Neural cell (in vitro differentiated cells): ENCODE data around the gene SKAP1. TPM values are rescaled to one million over a fixed set of nuclear protein-coding genes. Genes with fewer than 3 reads are reported as not detected.

Experiments used
- H2AFZ ChIP-seq: fragments of 200-600, 300-800 bp; sonication (generic), shearing (Covaris generic); 2 replicates; pipeline ENCODE4 v1.6.0; 2014; ENCODE audit warnings: low read depth, mild to moderate bottlenecking, antibody characterized with exemption, low read length, moderate library complexity
- H3F3A ChIP-seq: fragments of 200-600 bp; shearing (Covaris generic); 2 replicates; pipeline ENCODE4 v1.6.1; 2016; ENCODE audit warnings: mild to moderate bottlenecking, moderate library complexity, mixed read lengths, antibody characterized with exemption, low read length; ENCODE audit not compliant: insufficient read depth, poor library complexity, severe bottlenecking
- H3K27ac ChIP-seq: fragments of 200-600, 300-800 bp; sonication (generic), shearing (Covaris generic); 2 replicates; pipeline ENCODE4 v1.5.1; 2014; ENCODE audit warnings: mild to moderate bottlenecking, low read length, moderate library complexity
- H3K27me3 ChIP-seq: fragments of 300-800, 200-600 bp; sonication (generic), shearing (Covaris generic); 2 replicates; pipeline ENCODE4 v1.6.0; 2014; ENCODE audit warnings: mild to moderate bottlenecking, low read depth, low read length, moderate library complexity; ENCODE audit not compliant: insufficient read depth
- H3K36me3 ChIP-seq: fragments of 300-800, 200-600 bp; sonication (generic), shearing (Covaris generic); 2 replicates; pipeline ENCODE4 v1.5.1; 2014; ENCODE audit warnings: mild to moderate bottlenecking, antibody characterized with exemption, low read length, moderate library complexity; ENCODE audit not compliant: insufficient read depth
- H3K4me2 ChIP-seq: fragments of 300-800, 200-600 bp; sonication (generic), shearing (Covaris generic); 2 replicates; pipeline ENCODE4 v1.6.0; 2014; ENCODE audit warnings: mild to moderate bottlenecking, low read length
- H3K4me3 ChIP-seq: fragments of 300-800, 200-600 bp; sonication (generic), shearing (Covaris generic); 2 replicates; pipeline ENCODE4 v1.5.1; 2014; ENCODE audit warnings: mild to moderate bottlenecking, low read length, moderate library complexity
- H3K79me2 ChIP-seq: fragments of 200-600 bp; shearing (Covaris generic); replicated peaks from 2 replicates; pipeline ENCODE4 v1.6.0; 2014; ENCODE audit warnings: mild to moderate bottlenecking, low read length, moderate library complexity; ENCODE audit not compliant: insufficient read depth
- H3K9ac ChIP-seq: fragments of 300-800, 200-600 bp; sonication (generic), shearing (Covaris generic); 2 replicates; pipeline ENCODE4 v1.6.1; 2016; ENCODE audit warnings: mild to moderate bottlenecking, low read length, mixed read lengths
- H3K9me2 ChIP-seq: fragments of 200-600 bp; shearing (Covaris generic); 2 replicates; pipeline ENCODE4 v1.6.1; 2016; ENCODE audit warnings: mild to moderate bottlenecking, low read length, mixed read lengths; ENCODE audit not compliant: insufficient read depth
- H3K9me3 ChIP-seq: fragments of 200-600, 300-800 bp; sonication (generic), shearing (Covaris generic); 2 replicates; pipeline ENCODE4 v1.6.1; 2016; ENCODE audit warnings: mild to moderate bottlenecking, mixed run types, low read length, moderate library complexity, mixed read lengths
- H4K20me1 ChIP-seq: fragments of 200-600 bp; shearing (Covaris generic); 2 replicates; pipeline ENCODE4 v1.6.1; 2016; ENCODE audit warnings: mild to moderate bottlenecking, mixed run types; ENCODE audit not compliant: insufficient read depth
- EP300 ChIP-seq: fragments of 450-650 bp; conservative IDR thresholded peaks from 2 replicates; pipeline ENCODE4 v1.6.1; 2014; ENCODE audit warnings: antibody characterized with exemption, mild to moderate bottlenecking, moderate library complexity; ENCODE audit not compliant: poor library complexity, severe bottlenecking
- EZH2 ChIP-seq: fragments of 200-600, 300-800 bp; shearing (Covaris generic), sonication (generic); IDR thresholded peaks from 2 replicates; pipeline ENCODE4 v1.6.1; 2014; ENCODE audit warnings: antibody characterized with exemption, low read length, borderline replicate concordance, mild to moderate bottlenecking; ENCODE audit not compliant: insufficient read depth, poor library complexity, severe bottlenecking
- MXI1 ChIP-seq: fragments of 450-650 bp; conservative IDR thresholded peaks from 2 replicates; pipeline ENCODE4 v1.6.1; 2014; ENCODE audit warnings: antibody characterized with exemption, mild to moderate bottlenecking; ENCODE audit not compliant: poor library complexity, severe bottlenecking
- POLR2AphosphoS5 ChIP-seq: IDR thresholded peaks from 2 replicates; pipeline ENCODE4 v1.6.1; 2012
- RAD21 ChIP-seq: fragments of 450-650 bp; conservative IDR thresholded peaks from 2 replicates; pipeline ENCODE4 v1.6.1; 2014; ENCODE audit warnings: antibody characterized with exemption, mild to moderate bottlenecking, moderate library complexity
- SMC3 ChIP-seq: fragments of 450-650 bp; conservative IDR thresholded peaks from 2 replicates; pipeline ENCODE4 v1.6.1; 2014; ENCODE audit warnings: antibody characterized with exemption, mild to moderate bottlenecking, moderate library complexity; ENCODE audit not compliant: poor library complexity
- TAF1 ChIP-seq: IDR thresholded peaks from 2 replicates; pipeline ENCODE4 v1.6.1; 2012; ENCODE audit warnings: low read depth
- polyA plus RNA-seq: library from polyadenylated mRNA; depleted of rRNA; stranded (reverse); fragments of >200 nt; gene quantifications from 2 replicates; pipeline ENCODE4 v1.2.3, GENCODE V29; 2014
- TF ChIP-seq, protein P1 (sequence below): fragments of 450-650 bp; IDR thresholded peaks from 2 replicates; pipeline ENCODE4 v1.5.1; 2014; ENCODE audit warnings: antibody characterized with exemption, mild to moderate bottlenecking, moderate library complexity; ENCODE audit not compliant: poor library complexity, severe bottlenecking
- TF ChIP-seq, protein P2 (sequence below): IDR thresholded peaks from 2 replicates; pipeline ENCODE4 v1.6.1; 2012; ENCODE audit warnings: borderline replicate concordance

The SKAP1 gene
- polyA plus RNA-seq, 1 donor from 2014 or later, result 0.63 TPM

DNA sequence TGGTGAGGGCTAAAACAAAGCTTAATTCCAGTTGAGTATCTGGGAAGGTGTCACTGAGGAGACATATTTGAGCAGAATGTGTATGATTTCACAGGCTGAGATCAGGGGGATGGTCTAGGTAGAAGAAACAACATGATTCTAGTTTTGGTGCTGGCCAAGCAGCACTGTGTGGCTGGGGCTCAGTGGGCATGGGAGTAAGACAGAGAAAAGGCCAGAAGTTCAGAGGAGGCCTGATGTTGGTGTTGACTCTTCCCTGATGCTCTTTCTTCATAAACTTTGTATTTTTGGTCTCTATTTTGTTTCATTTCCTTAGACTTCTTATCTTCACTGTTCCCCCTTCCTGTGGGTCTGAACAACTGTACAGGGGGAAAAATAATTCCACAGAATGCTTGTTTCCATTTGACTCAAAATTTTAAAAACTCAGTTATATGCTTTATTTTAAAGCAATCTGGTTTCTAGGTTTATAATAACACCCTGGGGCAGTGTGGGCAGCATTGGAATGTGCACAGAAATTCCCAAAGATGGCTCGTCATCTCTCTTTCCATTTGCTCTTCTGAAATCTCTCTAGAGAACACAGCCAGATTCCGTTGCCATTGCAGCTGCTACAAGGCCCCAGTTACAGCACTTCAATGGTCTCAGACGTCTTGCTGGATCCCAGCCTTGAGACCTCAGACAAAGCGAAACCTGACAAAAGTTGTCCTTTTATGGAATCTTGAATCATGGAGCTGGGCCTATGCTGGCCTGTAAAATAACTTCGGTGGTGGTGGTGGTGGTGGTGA is 254.1 kb downstream of the SKAP1 start:
- H3K27me3 ChIP-seq, result no peaks in the 10 kb centered on the region

DNA sequence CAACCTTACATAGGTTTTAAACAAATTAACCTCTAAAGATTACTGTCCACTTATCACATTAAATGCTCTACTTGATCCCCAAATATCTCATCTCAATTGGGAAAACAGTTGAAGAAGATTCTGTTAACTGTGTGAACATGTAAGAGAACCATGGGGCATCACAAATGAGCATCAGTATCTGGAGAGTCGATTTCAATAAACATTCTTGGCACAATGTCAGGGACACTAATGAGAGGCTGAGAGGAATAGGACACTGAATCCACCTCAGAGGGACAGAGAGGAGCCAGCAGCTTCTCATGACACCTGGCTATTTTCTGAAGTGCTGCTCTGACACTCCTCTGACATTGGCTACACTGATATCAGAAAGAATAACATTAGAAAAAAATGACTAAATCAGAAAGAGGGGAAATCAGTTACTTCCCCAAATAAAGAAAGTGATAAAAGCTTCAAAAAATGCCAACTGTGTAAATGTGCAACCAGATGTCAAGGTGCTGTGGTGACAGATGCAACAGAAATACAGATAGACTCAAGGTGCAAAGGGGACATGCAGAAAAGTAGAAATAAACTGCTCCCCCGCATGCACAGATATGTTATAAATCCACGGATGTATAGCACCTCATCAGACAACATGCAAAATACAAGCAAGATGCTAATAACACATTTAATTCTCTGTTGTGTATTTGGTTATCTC is 255.0 kb downstream of the SKAP1 start:
- no peaks in the 10 kb centered on the region for H3F3A ChIP-seq
- H3K9ac ChIP-seq, result no peak overlapping the region
- H4K20me1 ChIP-seq, result no peaks in the 10 kb centered on the region
- H3K79me2 ChIP-seq, result no peaks in the 10 kb centered on the region
- no peak overlapping the region for H3K27ac ChIP-seq
- H3K9me2 ChIP-seq, result no peaks in the 10 kb centered on the region
- H3K27me3 ChIP-seq, result no peaks in the 10 kb centered on the region
- H2AFZ ChIP-seq, result no peak overlapping the region
- no peaks in the 10 kb centered on the region for H3K36me3 ChIP-seq
- H3K4me3 ChIP-seq, result no peak overlapping the region
- TF ChIP-seq MXI1, result no peak
- TF ChIP-seq, protein P1, sequence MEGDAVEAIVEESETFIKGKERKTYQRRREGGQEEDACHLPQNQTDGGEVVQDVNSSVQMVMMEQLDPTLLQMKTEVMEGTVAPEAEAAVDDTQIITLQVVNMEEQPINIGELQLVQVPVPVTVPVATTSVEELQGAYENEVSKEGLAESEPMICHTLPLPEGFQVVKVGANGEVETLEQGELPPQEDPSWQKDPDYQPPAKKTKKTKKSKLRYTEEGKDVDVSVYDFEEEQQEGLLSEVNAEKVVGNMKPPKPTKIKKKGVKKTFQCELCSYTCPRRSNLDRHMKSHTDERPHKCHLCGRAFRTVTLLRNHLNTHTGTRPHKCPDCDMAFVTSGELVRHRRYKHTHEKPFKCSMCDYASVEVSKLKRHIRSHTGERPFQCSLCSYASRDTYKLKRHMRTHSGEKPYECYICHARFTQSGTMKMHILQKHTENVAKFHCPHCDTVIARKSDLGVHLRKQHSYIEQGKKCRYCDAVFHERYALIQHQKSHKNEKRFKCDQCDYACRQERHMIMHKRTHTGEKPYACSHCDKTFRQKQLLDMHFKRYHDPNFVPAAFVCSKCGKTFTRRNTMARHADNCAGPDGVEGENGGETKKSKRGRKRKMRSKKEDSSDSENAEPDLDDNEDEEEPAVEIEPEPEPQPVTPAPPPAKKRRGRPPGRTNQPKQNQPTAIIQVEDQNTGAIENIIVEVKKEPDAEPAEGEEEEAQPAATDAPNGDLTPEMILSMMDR, result no peak
- TF ChIP-seq EZH2, result no peak
- TF ChIP-seq POLR2AphosphoS5, result no peak
- TF ChIP-seq TAF1, result no peak
- TF ChIP-seq EP300, result no peak
- no peak overlapping the region for H3K4me2 ChIP-seq
- H3K9me3 ChIP-seq, result no peaks in the 10 kb centered on the region

More for the DNA sequence above, 254.1 kb downstream of the SKAP1 start:
- Histone ChIP-seq H3K9me3 (no peaks in the 10 kb centered on the region), H3K4me2 (no peak overlapping the region), H4K20me1 (no peaks in the 10 kb centered on the region), H3K9me2 (no peaks in the 10 kb centered on the region), H3F3A (no peaks in the 10 kb centered on the region), H3K36me3 (no peaks in the 10 kb centered on the region), H3K4me3 (no peak overlapping the region), H3K9ac (no peak overlapping the region), H3K27ac (no peak overlapping the region), H2AFZ (no peak overlapping the region), H3K79me2 (no peaks in the 10 kb centered on the region)
- TF ChIP-seq POLR2AphosphoS5 (no peak), MXI1 (no peak), RAD21 (no peak), SMC3 (no peak), TAF1 (no peak)
- TF ChIP-seq, protein P2, sequence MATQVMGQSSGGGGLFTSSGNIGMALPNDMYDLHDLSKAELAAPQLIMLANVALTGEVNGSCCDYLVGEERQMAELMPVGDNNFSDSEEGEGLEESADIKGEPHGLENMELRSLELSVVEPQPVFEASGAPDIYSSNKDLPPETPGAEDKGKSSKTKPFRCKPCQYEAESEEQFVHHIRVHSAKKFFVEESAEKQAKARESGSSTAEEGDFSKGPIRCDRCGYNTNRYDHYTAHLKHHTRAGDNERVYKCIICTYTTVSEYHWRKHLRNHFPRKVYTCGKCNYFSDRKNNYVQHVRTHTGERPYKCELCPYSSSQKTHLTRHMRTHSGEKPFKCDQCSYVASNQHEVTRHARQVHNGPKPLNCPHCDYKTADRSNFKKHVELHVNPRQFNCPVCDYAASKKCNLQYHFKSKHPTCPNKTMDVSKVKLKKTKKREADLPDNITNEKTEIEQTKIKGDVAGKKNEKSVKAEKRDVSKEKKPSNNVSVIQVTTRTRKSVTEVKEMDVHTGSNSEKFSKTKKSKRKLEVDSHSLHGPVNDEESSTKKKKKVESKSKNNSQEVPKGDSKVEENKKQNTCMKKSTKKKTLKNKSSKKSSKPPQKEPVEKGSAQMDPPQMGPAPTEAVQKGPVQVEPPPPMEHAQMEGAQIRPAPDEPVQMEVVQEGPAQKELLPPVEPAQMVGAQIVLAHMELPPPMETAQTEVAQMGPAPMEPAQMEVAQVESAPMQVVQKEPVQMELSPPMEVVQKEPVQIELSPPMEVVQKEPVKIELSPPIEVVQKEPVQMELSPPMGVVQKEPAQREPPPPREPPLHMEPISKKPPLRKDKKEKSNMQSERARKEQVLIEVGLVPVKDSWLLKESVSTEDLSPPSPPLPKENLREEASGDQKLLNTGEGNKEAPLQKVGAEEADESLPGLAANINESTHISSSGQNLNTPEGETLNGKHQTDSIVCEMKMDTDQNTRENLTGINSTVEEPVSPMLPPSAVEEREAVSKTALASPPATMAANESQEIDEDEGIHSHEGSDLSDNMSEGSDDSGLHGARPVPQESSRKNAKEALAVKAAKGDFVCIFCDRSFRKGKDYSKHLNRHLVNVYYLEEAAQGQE, result no peak
